Measurements from ENCODE around the gene NAT16. TPM values are rescaled to one million over a fixed set of nuclear protein-coding genes. Genes with fewer than 3 reads are reported as not detected.

NAT16 gene
- total and polyA plus RNA-seq, 9 of the 15 experiments (the other 6 are each of a cell fraction or from before 2014, with no cell fraction given): 0.04 TPM; not detected in 8

DNA sequence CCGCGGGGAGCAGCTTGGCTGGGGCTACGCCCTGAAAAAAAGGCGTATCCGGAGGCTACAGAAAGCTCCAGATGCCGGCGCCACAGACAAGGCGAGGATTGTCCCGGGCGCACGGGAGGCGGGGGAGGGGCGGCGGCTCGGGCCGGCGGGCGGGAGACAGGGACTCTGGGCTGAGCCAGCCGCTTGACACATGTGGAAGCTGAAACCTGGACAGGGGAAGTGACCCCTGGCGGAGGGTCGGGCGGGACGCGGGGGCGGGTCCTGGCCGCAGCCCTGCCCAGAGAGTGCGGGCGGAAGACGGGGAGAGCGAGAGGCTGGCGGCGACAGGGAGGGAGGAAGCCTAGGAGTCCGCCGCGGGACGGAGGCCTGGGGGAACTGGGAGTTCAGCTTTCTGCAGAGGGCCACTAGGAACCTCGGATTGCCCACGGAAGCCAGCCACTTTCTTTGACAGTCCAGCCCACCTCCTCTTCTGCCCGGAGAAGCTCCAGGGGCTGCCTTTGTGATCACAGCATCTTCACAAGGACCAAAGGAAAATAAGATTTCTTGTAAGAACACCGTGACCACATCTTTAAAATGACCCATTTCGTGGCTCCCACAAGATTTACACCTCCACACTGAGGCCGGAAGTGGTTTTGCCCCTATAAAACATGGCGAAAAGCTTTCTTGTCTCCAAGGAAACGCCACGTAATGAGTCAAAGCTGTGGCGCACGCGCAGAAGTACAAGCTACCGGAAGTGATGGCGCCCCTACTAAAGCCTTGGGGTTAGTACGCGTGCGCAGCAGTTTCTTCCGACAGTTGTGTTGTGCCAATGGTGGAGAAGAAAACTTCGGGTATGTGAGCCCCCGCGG, 37.5 kb upstream of the NAT16 start, which contains the start of the genes PLOD3 and ZNHIT1 (continued):
- peak; percentile 87 for TF ChIP-seq MYC (IDR thresholded peaks at IDR 0.05; ENCODE audit: low read depth, low read length)
- TF ChIP-seq MYC (CRISPR knock-in tag; IDR thresholded peaks at IDR 0.05; ENCODE audit: borderline replicate concordance, low read depth): peak; percentile 35; the same call in 1 of the 2 replicates
- no peak for TF ChIP-seq PBX2 (CRISPR knock-in tag; IDR thresholded peaks at IDR 0.05; ENCODE audit: low read depth)
- peak; percentile 60 for TF ChIP-seq PBX2 (tag; conservative IDR thresholded peaks at IDR 0.05; ENCODE audit: low read depth)
- TF ChIP-seq CHD1 (IDR thresholded peaks at IDR 0.05; ENCODE audit: low read length): peak; percentile 68
- TF ChIP-seq CHD2 (IDR thresholded peaks at IDR 0.05; ENCODE audit: low read depth, low read length): peak; percentile 42
- peak; percentile 93 for TF ChIP-seq ELF1 (tag; IDR thresholded peaks at IDR 0.05)
- no peak for TF ChIP-seq SMARCE1 (IDR thresholded peaks at IDR 0.05)
- TF ChIP-seq, protein P1, sequence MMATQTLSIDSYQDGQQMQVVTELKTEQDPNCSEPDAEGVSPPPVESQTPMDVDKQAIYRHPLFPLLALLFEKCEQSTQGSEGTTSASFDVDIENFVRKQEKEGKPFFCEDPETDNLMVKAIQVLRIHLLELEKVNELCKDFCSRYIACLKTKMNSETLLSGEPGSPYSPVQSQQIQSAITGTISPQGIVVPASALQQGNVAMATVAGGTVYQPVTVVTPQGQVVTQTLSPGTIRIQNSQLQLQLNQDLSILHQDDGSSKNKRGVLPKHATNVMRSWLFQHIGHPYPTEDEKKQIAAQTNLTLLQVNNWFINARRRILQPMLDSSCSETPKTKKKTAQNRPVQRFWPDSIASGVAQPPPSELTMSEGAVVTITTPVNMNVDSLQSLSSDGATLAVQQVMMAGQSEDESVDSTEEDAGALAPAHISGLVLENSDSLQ (IDR thresholded peaks at IDR 0.05): peak; percentile 38; the same call in 1 of the 2 replicates
- TF ChIP-seq NFXL1 (CRISPR knock-in tag; IDR thresholded peaks at IDR 0.05): no peak
- peak; percentile 18 to 79 for TF ChIP-seq E2F6 (IDR thresholded peaks at IDR 0.05; ENCODE audit: borderline replicate concordance in 1 of 2, extremely low read depth in 1 of 2, insufficient read depth in 1 of 2, insufficient read length in 1 of 2, low read depth in 1 of 2, low read length in 1 of 2, poor library complexity in 1 of 2, severe bottlenecking in 1 of 2)
- TF ChIP-seq SMARCB1 (IDR thresholded peaks at IDR 0.05; ENCODE audit: insufficient read length, low read depth): peak; percentile 42
- peak in 1 of 2 experiments; percentile 90; a peak in 2 of 4 replicates for TF ChIP-seq HDAC1 (IDR thresholded peaks at IDR 0.05)
- no peak for TF ChIP-seq HNRNPH1 (optimal IDR thresholded peaks at IDR 0.05; ENCODE audit: low read depth, low read length)
- TF ChIP-seq, protein P2, sequence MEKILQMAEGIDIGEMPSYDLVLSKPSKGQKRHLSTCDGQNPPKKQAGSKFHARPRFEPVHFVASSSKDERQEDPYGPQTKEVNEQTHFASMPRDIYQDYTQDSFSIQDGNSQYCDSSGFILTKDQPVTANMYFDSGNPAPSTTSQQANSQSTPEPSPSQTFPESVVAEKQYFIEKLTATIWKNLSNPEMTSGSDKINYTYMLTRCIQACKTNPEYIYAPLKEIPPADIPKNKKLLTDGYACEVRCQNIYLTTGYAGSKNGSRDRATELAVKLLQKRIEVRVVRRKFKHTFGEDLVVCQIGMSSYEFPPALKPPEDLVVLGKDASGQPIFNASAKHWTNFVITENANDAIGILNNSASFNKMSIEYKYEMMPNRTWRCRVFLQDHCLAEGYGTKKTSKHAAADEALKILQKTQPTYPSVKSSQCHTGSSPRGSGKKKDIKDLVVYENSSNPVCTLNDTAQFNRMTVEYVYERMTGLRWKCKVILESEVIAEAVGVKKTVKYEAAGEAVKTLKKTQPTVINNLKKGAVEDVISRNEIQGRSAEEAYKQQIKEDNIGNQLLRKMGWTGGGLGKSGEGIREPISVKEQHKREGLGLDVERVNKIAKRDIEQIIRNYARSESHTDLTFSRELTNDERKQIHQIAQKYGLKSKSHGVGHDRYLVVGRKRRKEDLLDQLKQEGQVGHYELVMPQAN (IDR thresholded peaks at IDR 0.05; ENCODE audit: borderline replicate concordance): peak; percentile 84
- TF ChIP-seq ZNF197 (CRISPR knock-in tag; IDR thresholded peaks at IDR 0.05; ENCODE audit: low read depth): peak; percentile 61
- TF ChIP-seq ATF2 (CRISPR knock-in tag; IDR thresholded peaks at IDR 0.05): no peak
- peak; percentile 86 for TF ChIP-seq ASH1L (IDR thresholded peaks at IDR 0.05; ENCODE audit: borderline replicate concordance, low read depth, partially characterized antibody)
